T47D (cell line): ENCODE measurements around the gene NPBWR2.

ENCODE experiments used
- DNase-seq, 2 experiments: peaks; one replicate each; pipeline versions ENCODE4 v3.0.0 to v3.0.0-alpha.2; 2011 to 2012; ENCODE audit warnings: low read depth in 1 of 2, low spot score in 1 of 2
- JUND ChIP-seq: IDR thresholded peaks from 2 replicates; pipeline ENCODE4 v1.6.1; 2012; ENCODE audit warnings: low read depth
- in situ Hi-C: cut with HindIII; loops from 2 replicates; pipeline ENCODE4 v1.10.0; 2016; ENCODE audit warnings: low sequenced_read_pairs, low pct_unique_long_range_greater_than_20kb

The NPBWR2 gene

GRCh38 chr20:64074184-64074789 is 33.1 kb downstream of the NPBWR2 start:
- in situ Hi-C loops: no loop called here
- TF ChIP-seq JUND: no peak
- no peak for DNase-seq

GRCh38 chr20:64073476-64074183 is 33.7 kb downstream of the NPBWR2 start:
- in situ Hi-C loops: no loop called here
- DNase-seq: no peak
- no peak for TF ChIP-seq JUND

- TF ChIP-seq JUND: no peak
- DNase-seq: no peak
- in situ Hi-C loops: no loop called here
Measured at GRCh38 chr20:64072498-64073063, 34.8 kb downstream of the NPBWR2 start.

- DNase-seq: no peak
- in situ Hi-C loops: no loop called here
- TF ChIP-seq JUND: no peak
Measured at GRCh38 chr20:64071341-64072332, 35.7 kb downstream of the NPBWR2 start.

- in situ Hi-C loops: no loop called here
- no peak for DNase-seq
- no peak for TF ChIP-seq JUND
Measured at GRCh38 chr20:64070244-64070993, 36.9 kb downstream of the NPBWR2 start.

GRCh38 chr20:64069614-64070243 is 37.6 kb downstream of the NPBWR2 start:
- no peak for TF ChIP-seq JUND
- in situ Hi-C loops: no loop called here
- peak; percentile 47 to 89 for DNase-seq

GRCh38 chr20:64069209-64069613 is 38.2 kb downstream of the NPBWR2 start:
- in situ Hi-C loops: no loop called here
- DNase-seq: no peak
- TF ChIP-seq JUND: no peak

- no peak for TF ChIP-seq JUND
- DNase-seq: no peak
Measured at GRCh38 chr20:64068386-64069208, 38.8 kb downstream of the NPBWR2 start.

GRCh38 chr20:64067733-64068307 is 39.5 kb downstream of the NPBWR2 start:
- TF ChIP-seq JUND: no peak
- no peak for DNase-seq
- in situ Hi-C loops: no loop called here

More at GRCh38 chr20:64068386-64069208, 38.8 kb downstream of the NPBWR2 start:
- in situ Hi-C loops: no loop called here

- no peak for TF ChIP-seq JUND
- no peak for DNase-seq
- in situ Hi-C loops: no loop called here
Measured at GRCh38 chr20:64067005-64067632, 40.2 kb downstream of the NPBWR2 start.

GRCh38 chr20:64065974-64066343 is 41.4 kb downstream of the NPBWR2 start:
- peak in 1 of 2 experiments; percentile 67 for DNase-seq
- in situ Hi-C loops: no loop called here
- no peak for TF ChIP-seq JUND
